Hepatocyte (in vitro differentiated cells): ENCODE results near the gene KNSTRN.

Experiments
- EZH2 ChIP-seq: fragments of 200-600 bp; sonication (generic); IDR thresholded peaks from 2 replicates; pipeline ENCODE4 v1.6.1; 2016; ENCODE audit warnings: antibody characterized with exemption, mild to moderate bottlenecking, borderline replicate concordance
- TF ChIP-seq, protein P1 (sequence below): fragments of 200-600 bp; sonication (generic); IDR thresholded peaks from 2 replicates; pipeline ENCODE4 v1.5.1; 2016; ENCODE audit warnings: antibody characterized with exemption, mild to moderate bottlenecking; ENCODE audit not compliant: poor library complexity

GRCh38 chr15:40439960-40440742 lies 57.6 kb downstream of the KNSTRN start:
- TF ChIP-seq, protein P1, sequence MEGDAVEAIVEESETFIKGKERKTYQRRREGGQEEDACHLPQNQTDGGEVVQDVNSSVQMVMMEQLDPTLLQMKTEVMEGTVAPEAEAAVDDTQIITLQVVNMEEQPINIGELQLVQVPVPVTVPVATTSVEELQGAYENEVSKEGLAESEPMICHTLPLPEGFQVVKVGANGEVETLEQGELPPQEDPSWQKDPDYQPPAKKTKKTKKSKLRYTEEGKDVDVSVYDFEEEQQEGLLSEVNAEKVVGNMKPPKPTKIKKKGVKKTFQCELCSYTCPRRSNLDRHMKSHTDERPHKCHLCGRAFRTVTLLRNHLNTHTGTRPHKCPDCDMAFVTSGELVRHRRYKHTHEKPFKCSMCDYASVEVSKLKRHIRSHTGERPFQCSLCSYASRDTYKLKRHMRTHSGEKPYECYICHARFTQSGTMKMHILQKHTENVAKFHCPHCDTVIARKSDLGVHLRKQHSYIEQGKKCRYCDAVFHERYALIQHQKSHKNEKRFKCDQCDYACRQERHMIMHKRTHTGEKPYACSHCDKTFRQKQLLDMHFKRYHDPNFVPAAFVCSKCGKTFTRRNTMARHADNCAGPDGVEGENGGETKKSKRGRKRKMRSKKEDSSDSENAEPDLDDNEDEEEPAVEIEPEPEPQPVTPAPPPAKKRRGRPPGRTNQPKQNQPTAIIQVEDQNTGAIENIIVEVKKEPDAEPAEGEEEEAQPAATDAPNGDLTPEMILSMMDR, result no peak
- no peak for TF ChIP-seq EZH2
